ENCODE data around the gene RUVBL2. TPM values are rescaled to one million over a fixed set of nuclear protein-coding genes. Genes with fewer than 3 reads are reported as not detected.

The RUVBL2 gene
- total RNA-seq, 1 experiment from 2014 or later, result 170 TPM

GRCh38 chr19:48950830-48951519 lies 42.7 kb upstream of the RUVBL2 start:
- DNase-seq (ENCODE audit: low read depth, low spot score), result no peak

GRCh38 chr19:48953141-48953540 lies 40.5 kb upstream of the RUVBL2 start:
- H3K27me3 ChIP-seq (ENCODE audit: control insufficient read depth, insufficient read depth, low read length), result no peaks in the 10 kb centered on the region
- H3K4me1 ChIP-seq (ENCODE audit: control insufficient read depth, insufficient read depth, low read length), result peaks cover 4% of the 10 kb centered on the region; the same call in 1 of the 2 replicates
- ATAC-seq, result no peak
- intact Hi-C loops (cut with micrococcal nuclease; ENCODE audit: unreplicated experiment) (no loop called here), in situ Hi-C loops (cut with HindIII; ENCODE audit: low pct_unique_long_range_greater_than_20kb, low sequenced_read_pairs) (no loop called here)
- CTCF ChIA-PET, result no interaction called here
- no peak for TF ChIP-seq REST (IDR thresholded peaks at IDR 0.05; ENCODE audit: insufficient read depth in 1 of 2, low read depth in 2 of 2, low read length in 1 of 2)
- TF ChIP-seq POLR2AphosphoS5 (IDR thresholded peaks at IDR 0.05; ENCODE audit: low read depth, low read length), result no peak
- TF ChIP-seq SIN3A (IDR thresholded peaks at IDR 0.05; ENCODE audit: borderline replicate concordance, insufficient read depth, low read depth, low read length), result no peak
- TF ChIP-seq TCF7L2 (IDR thresholded peaks at IDR 0.05; ENCODE audit: low read depth, low read length), result no peak
- TF ChIP-seq CTCF (IDR thresholded peaks at IDR 0.05), result no peak
- no peak overlapping the region for H3K27ac ChIP-seq (ENCODE audit: low read length)
- H3K4me3 ChIP-seq (ENCODE audit: low read depth in 2 of 2, low read length in 2 of 2), result no peak overlapping the region
- H3K36me3 ChIP-seq (ENCODE audit: control insufficient read depth, insufficient read depth, low read length), result no peaks in the 10 kb centered on the region
- BruUV-seq (replicated peaks), result no TSS peak
- H3K9me3 ChIP-seq (ENCODE audit: control insufficient read depth, insufficient read depth, low read depth, low read length), result no peaks in the 10 kb centered on the region
- POLR2A ChIA-PET, result interaction anchor here (0.7 kb wide), 1 partner anchor 14 kb away, joined by 20 read pairs; no protein-coding TSS in a partner anchor
- no peak for DNase-seq (ENCODE audit: low read depth, low spot score)

More at GRCh38 chr19:48950830-48951519, 42.7 kb upstream of the RUVBL2 start:
- no TSS peak for BruUV-seq (replicated peaks)
- Histone ChIP-seq H3K4me3 (ENCODE audit: low read depth in 2 of 2, low read length in 2 of 2) (no peak overlapping the region), H3K27me3 (ENCODE audit: control insufficient read depth, insufficient read depth, low read length) (no peaks in the 10 kb centered on the region), H3K4me1 (ENCODE audit: control insufficient read depth, insufficient read depth, low read length) (peaks cover 4% of the 10 kb centered on the region; the same call in 1 of the 2 replicates), H3K9me3 (ENCODE audit: control insufficient read depth, insufficient read depth, low read depth, low read length) (no peaks in the 10 kb centered on the region), H3K27ac (ENCODE audit: low read length) (no peak overlapping the region), H3K36me3 (ENCODE audit: control insufficient read depth, insufficient read depth, low read length) (no peaks in the 10 kb centered on the region)
- TF ChIP-seq TCF7L2 (IDR thresholded peaks at IDR 0.05; ENCODE audit: low read depth, low read length), result no peak
- TF ChIP-seq POLR2AphosphoS5 (IDR thresholded peaks at IDR 0.05; ENCODE audit: low read depth, low read length), result no peak
- intact Hi-C loops (cut with micrococcal nuclease; ENCODE audit: unreplicated experiment) (no loop called here), in situ Hi-C loops (cut with HindIII; ENCODE audit: low pct_unique_long_range_greater_than_20kb, low sequenced_read_pairs) (no loop called here)
- CTCF ChIA-PET, result no interaction called here
- POLR2A ChIA-PET, result no interaction called here
- ATAC-seq, result no peak

- TF ChIP-seq REST (IDR thresholded peaks at IDR 0.05; ENCODE audit: insufficient read depth in 1 of 2, low read depth in 2 of 2, low read length in 1 of 2), result no peak
- H3K27ac ChIP-seq (ENCODE audit: low read length), result peak overlapping the region; percentile 80
- CTCF ChIA-PET, result no interaction called here
- peak overlapping the region; percentile 52 to 87 for H3K4me3 ChIP-seq (ENCODE audit: low read depth in 2 of 2, low read length in 2 of 2)
- ATAC-seq (no peak; the same call in 1 of the 2 replicates), DNase-seq (ENCODE audit: low read depth, low spot score) (no peak)
- POLR2A ChIA-PET, result no interaction called here
- H3K9me3 ChIP-seq (ENCODE audit: control insufficient read depth, insufficient read depth, low read depth, low read length), result no peaks in the 10 kb centered on the region
- in situ Hi-C loops (cut with HindIII; ENCODE audit: low pct_unique_long_range_greater_than_20kb, low sequenced_read_pairs), result no loop called here
- H3K36me3 ChIP-seq (ENCODE audit: control insufficient read depth, insufficient read depth, low read length), result no peaks in the 10 kb centered on the region
- no peaks in the 10 kb centered on the region for H3K27me3 ChIP-seq (ENCODE audit: control insufficient read depth, insufficient read depth, low read length)
- H3K4me1 ChIP-seq (ENCODE audit: control insufficient read depth, insufficient read depth, low read length), result peaks cover 4% of the 10 kb centered on the region; the same call in 1 of the 2 replicates
- BruUV-seq (replicated peaks), result no TSS peak
- intact Hi-C loops (cut with micrococcal nuclease; ENCODE audit: unreplicated experiment), result no loop called here
These were observed 39.6 kb upstream of the RUVBL2 start for GRCh38 chr19:48953990-48954594.
